Hepatocyte (in vitro differentiated cells): ENCODE data around the gene TOP2A. TPM values are rescaled to one million over a fixed set of nuclear protein-coding genes. Genes with fewer than 3 reads are reported as not detected.

Experiments
- DNase-seq: peaks from one replicate; pipeline ENCODE4 v3.0.0-alpha.2; 2016; ENCODE audit warnings: low spot score
- H2AFZ ChIP-seq: fragments of 200-600 bp; sonication (generic); 2 replicates; pipeline ENCODE4 v1.6.0; 2016; ENCODE audit warnings: antibody characterized with exemption, mild to moderate bottlenecking
- H3K27ac ChIP-seq: fragments of 200-600 bp; sonication (generic); 2 replicates; pipeline ENCODE4 v1.5.1; 2016; ENCODE audit warnings: mild to moderate bottlenecking
- H3K27me3 ChIP-seq: fragments of 200-600 bp; sonication (generic); 2 replicates; pipeline ENCODE4 v1.6.1; 2016
- H3K36me3 ChIP-seq: fragments of 200-600 bp; sonication (generic); replicated peaks from 2 replicates; pipeline ENCODE4 v1.5.1; 2016; ENCODE audit warnings: low read depth; ENCODE audit not compliant: insufficient read depth
- H3K4me1 ChIP-seq: fragments of 200-600 bp; sonication (generic); 2 replicates; pipeline ENCODE4 v1.5.1; 2016; ENCODE audit warnings: mild to moderate bottlenecking, moderate library complexity; ENCODE audit not compliant: insufficient read depth
- H3K4me2 ChIP-seq: fragments of 200-600 bp; sonication (generic); 2 replicates; pipeline ENCODE4 v1.6.0; 2016
- H3K4me3 ChIP-seq: fragments of 200-600 bp; sonication (generic); 2 replicates; pipeline ENCODE4 v1.5.1; 2016; ENCODE audit warnings: mild to moderate bottlenecking
- H3K79me2 ChIP-seq: fragments of 200-600 bp; sonication (generic); 2 replicates; pipeline ENCODE4 v1.6.0; 2017; ENCODE audit warnings: mild to moderate bottlenecking
- H3K9me2 ChIP-seq: fragments of 200-600 bp; sonication (generic); replicated peaks from 2 replicates; pipeline ENCODE4 v1.6.0; 2017; ENCODE audit warnings: mild to moderate bottlenecking; ENCODE audit not compliant: insufficient read depth
- H3K9me3 ChIP-seq: fragments of 200-600 bp; sonication (generic); 2 replicates; pipeline ENCODE4 v1.5.1; 2016; ENCODE audit warnings: low read depth, mild to moderate bottlenecking
- H4K20me1 ChIP-seq: fragments of 200-600 bp; sonication (generic); 2 replicates; pipeline ENCODE4 v1.6.0; 2016; ENCODE audit warnings: mild to moderate bottlenecking; ENCODE audit not compliant: insufficient read depth, poor library complexity, severe bottlenecking
- EZH2 ChIP-seq: fragments of 200-600 bp; sonication (generic); IDR thresholded peaks from 2 replicates; pipeline ENCODE4 v1.6.1; 2016; ENCODE audit warnings: antibody characterized with exemption, mild to moderate bottlenecking, borderline replicate concordance
- EZH2phosphoT487 ChIP-seq: fragments of 200-600 bp; sonication (generic); IDR thresholded peaks from one replicate; pipeline ENCODE4 v1.6.1; 2018; ENCODE audit warnings: antibody characterized with exemption, mild to moderate bottlenecking, low read depth, moderate library complexity; ENCODE audit not compliant: unreplicated experiment, severe bottlenecking
- WGBS: methylation state at CpG from one replicate; pipeline ENCODE4 v1.1.6; 2016; ENCODE audit warnings: low lambda C conversion rate; ENCODE audit errors: missing lambda C conversion rate; 5-methylcytosine and 5-hydroxymethylcytosine counted together
- polyA plus RNA-seq: library from polyadenylated mRNA; unstranded; fragments of >200 nt; fragmentation: Nextera tagmentation; extraction: Ambion mirVana; gene quantifications from 2 replicates; pipeline ENCODE4 v1.2.1, GENCODE V29; 2016
- total RNA-seq: library from RNA; depleted of rRNA; stranded (reverse); fragments of >200 nt; gene quantifications from 2 replicates; pipeline ENCODE4 v1.2.3, GENCODE V29; 2014
- TF ChIP-seq, protein P1 (sequence below): fragments of 200-600 bp; sonication (generic); IDR thresholded peaks from 2 replicates; pipeline ENCODE4 v1.5.1; 2016; ENCODE audit warnings: antibody characterized with exemption, mild to moderate bottlenecking; ENCODE audit not compliant: poor library complexity

TOP2A gene
- total and polyA plus RNA-seq, 2 experiments from 2014 or later, result 21.3 to 37.4 TPM

DNA sequence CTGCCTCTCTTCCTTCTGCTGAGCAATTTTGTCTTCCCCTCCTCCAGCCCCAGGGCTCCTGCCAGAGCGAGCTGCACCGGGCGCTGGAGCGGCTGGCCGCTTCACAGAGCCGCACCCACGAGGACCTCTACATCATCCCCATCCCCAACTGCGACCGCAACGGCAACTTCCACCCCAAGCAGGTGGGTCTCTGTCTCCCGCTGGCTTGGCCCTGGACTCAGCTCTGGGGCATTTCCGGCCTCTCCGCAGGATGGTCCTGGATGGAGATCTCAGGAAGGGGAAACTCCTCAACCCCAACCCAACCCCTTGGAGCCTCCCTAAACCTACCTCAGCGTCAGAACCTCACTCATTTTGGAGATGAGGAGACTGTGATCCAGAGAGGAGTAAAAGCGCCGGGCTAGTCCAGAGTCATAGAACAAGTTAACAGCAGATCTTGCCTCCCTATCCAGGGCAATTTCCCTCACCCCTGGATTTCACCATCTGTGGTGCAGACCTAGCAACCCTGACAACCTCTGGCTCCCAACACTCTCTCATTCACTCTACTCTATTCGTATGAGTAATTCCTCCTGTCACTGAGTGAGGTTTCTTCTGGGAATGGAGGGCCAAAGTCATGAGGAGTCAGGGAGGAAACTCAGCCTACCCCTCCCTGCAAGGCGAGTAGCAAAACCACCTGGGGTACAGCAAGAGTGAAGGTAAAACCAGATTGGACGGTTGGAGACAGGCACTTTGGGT lies 36.4 kb upstream of the TOP2A start:
- Histone ChIP-seq H3K4me3 (no peak overlapping the region), H3K4me1 (peaks cover 45% of the 10 kb centered on the region), H2AFZ (no peak overlapping the region), H3K9me3 (no peaks in the 10 kb centered on the region), H3K27me3 (no peaks in the 10 kb centered on the region), H3K9me2 (no peaks in the 10 kb centered on the region), H3K36me3 (no peaks in the 10 kb centered on the region), H3K27ac (no peak overlapping the region), H3K79me2 (peaks cover 17% of the 10 kb centered on the region), H3K4me2 (no peak overlapping the region), H4K20me1 (peaks cover 2% of the 10 kb centered on the region)
- TF ChIP-seq, protein P1, sequence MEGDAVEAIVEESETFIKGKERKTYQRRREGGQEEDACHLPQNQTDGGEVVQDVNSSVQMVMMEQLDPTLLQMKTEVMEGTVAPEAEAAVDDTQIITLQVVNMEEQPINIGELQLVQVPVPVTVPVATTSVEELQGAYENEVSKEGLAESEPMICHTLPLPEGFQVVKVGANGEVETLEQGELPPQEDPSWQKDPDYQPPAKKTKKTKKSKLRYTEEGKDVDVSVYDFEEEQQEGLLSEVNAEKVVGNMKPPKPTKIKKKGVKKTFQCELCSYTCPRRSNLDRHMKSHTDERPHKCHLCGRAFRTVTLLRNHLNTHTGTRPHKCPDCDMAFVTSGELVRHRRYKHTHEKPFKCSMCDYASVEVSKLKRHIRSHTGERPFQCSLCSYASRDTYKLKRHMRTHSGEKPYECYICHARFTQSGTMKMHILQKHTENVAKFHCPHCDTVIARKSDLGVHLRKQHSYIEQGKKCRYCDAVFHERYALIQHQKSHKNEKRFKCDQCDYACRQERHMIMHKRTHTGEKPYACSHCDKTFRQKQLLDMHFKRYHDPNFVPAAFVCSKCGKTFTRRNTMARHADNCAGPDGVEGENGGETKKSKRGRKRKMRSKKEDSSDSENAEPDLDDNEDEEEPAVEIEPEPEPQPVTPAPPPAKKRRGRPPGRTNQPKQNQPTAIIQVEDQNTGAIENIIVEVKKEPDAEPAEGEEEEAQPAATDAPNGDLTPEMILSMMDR, result no peak
- no peak for DNase-seq
- WGBS, result 87% methylated on average over 19 of the region's 19 CpGs

DNA sequence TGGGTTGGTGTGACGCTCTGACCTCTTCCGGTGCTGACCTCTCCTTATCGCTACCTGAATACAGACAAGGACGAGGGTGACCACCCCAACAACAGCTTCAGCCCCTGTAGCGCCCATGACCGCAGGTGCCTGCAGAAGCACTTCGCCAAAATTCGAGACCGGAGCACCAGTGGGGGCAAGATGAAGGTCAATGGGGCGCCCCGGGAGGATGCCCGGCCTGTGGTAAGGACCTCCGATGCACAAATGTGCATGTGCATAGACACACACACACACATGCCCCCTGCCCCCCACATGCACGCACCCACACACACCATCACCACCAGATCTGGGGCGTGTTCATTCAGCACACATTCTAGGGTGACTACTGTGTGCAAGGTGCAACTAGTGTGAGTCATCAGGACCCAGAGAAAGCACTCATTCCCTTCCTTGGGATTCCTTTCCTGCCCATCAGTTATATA lies 35.3 kb upstream of the TOP2A start:
- H3K4me1 ChIP-seq, result peaks cover 46% of the 10 kb centered on the region
- H3K79me2 ChIP-seq, result peaks cover 23% of the 10 kb centered on the region
- H4K20me1 ChIP-seq, result peaks cover 2% of the 10 kb centered on the region
- H2AFZ ChIP-seq, result no peak overlapping the region
- no peak overlapping the region for H3K4me2 ChIP-seq
- H3K9me2 ChIP-seq, result no peaks in the 10 kb centered on the region
- H3K27ac ChIP-seq, result no peak overlapping the region
- no peaks in the 10 kb centered on the region for H3K36me3 ChIP-seq
- H3K27me3 ChIP-seq, result no peaks in the 10 kb centered on the region
- WGBS, result 94% methylated on average over 15 of the region's 15 CpGs
- TF ChIP-seq, protein P1, result no peak
- TF ChIP-seq EZH2, result no peak
- TF ChIP-seq EZH2phosphoT487, result no peak
- no peak overlapping the region for H3K4me3 ChIP-seq
- no peaks in the 10 kb centered on the region for H3K9me3 ChIP-seq
- peak; percentile 15 for DNase-seq

DNA sequence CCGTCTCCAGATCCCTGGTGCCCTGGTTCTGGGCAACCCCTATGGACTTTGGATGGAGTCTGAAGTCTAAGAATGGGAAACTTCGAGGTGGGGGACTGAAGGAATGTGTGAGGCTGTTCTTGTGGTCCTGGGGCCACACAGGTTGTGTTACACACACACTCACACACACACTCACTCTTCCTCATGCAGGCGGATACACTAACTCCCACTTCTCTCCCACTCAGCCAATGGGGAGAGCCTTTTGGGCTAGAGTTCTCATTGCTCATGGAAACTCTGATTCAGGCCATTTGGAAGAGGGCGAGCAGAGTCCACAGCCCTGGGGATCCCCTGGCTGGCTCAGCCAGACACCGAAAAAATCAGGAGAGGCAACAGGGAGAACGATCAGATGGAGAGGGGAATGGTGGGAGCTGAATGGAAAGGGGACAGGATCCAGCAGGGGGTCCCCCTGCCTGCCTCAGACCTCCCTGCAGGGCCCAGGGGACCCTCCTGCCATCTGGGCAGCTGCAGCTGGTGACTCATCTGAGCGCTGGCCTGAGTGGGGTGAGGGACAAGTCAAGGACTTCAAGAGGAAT lies 34.6 kb upstream of the TOP2A start:
- DNase-seq, result peak; percentile 61
- no peak overlapping the region for H3K4me3 ChIP-seq
- H3K4me2 ChIP-seq, result no peak overlapping the region
- WGBS, result 88% methylated on average over 7 of the region's 7 CpGs
- TF ChIP-seq EZH2, result no peak
- TF ChIP-seq, protein P1, result no peak
- no peak for TF ChIP-seq EZH2phosphoT487
- no peaks in the 10 kb centered on the region for H3K9me3 ChIP-seq
- no peaks in the 10 kb centered on the region for H3K9me2 ChIP-seq
- H3K27ac ChIP-seq, result peak overlapping the region; percentile 72
- no peaks in the 10 kb centered on the region for H3K36me3 ChIP-seq
- peaks cover 30% of the 10 kb centered on the region for H3K79me2 ChIP-seq
- H2AFZ ChIP-seq, result no peak overlapping the region
- peaks cover 2% of the 10 kb centered on the region for H4K20me1 ChIP-seq
- no peaks in the 10 kb centered on the region for H3K27me3 ChIP-seq
- peaks cover 46% of the 10 kb centered on the region for H3K4me1 ChIP-seq
